Stimulated activated CD8-positive, alpha-beta memory T cell treated with anti-CD3 and anti-CD28 coated beads, Interleukin-7, amount 100 ng/mL, for 24 hours (primary cell): ENCODE data around the gene SLCO2B1.

Experiments used
- DNase-seq: peaks from one replicate; pipeline ENCODE4 v3.0.0-alpha.2; 2020; ENCODE audit warnings: low read depth

SLCO2B1 gene

DNA sequence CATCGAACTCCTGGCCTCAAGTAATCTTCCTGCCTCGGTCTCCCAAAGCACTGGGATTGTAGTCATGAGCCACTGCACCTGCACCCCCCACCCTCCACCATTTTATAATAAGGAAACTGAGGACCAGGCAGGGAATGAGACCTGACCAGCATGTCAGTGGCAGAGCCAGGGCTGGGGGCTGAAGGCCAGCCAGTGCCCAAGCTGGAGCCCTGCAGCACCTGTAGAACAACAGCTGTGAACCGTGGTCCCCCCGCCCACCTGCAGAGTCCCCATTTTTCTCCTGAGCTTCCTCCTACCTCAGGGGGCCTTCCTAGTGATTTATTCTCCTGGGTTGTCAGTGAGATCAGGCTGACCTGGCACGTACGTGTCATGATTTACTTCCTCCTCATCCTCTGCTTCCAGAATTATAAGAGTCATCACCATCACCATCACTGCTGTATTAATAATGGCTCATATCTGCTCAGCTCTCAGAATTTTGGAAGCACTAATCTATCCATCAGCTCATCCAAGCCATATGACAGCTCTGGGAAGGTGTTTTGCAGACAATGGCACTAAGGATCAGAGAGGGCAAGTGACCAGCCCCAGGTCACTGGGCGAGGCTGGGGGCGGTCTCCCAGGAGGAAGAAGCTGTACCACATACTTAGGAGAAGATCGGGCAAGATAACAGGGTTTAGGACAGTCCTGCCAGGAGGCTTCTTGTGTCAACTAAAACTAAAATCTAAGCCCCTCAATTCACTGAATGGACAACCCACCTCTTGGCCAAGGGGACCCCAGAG, 5.5 kb upstream of the SLCO2B1 start:
- no peak for DNase-seq

- DNase-seq, result no peak
Measured at GRCh38 chr11:75145972-75146519, 4.9 kb upstream of the SLCO2B1 start.

- DNase-seq, result no peak
Measured at GRCh38 chr11:75146711-75147110, 4.2 kb upstream of the SLCO2B1 start.

- no peak for DNase-seq
Measured at GRCh38 chr11:75147191-75147874, 3.6 kb upstream of the SLCO2B1 start.

- DNase-seq, result no peak
Measured at GRCh38 chr11:75147875-75148263, 3.0 kb upstream of the SLCO2B1 start.

DNA sequence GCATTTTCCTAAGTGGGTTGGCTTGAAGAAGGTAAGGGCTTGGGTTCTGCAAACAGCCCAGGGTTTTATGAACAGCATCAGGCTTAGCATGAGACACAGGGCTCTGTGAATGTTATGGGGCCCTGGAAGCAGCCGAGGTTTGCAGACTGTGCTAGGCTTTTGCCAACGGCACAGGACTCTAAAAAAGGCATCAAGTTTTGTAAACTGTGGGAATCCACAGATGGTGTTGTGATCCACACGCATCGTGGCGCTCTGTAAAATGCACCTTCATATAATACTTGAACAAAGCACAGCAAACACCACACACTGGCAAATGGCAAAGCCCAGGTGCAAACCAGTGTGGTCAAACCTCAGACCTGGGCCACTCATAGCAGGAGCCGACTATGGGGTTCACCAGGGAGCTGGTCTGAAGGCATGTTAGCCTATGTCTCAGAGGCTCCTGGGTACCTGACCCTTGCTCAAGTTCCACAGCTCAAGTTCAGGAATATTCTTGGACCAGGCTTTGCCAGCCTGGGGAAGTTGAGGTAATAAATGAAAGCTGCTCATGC, 2.4 kb upstream of the SLCO2B1 start:
- DNase-seq, result no peak

DNA sequence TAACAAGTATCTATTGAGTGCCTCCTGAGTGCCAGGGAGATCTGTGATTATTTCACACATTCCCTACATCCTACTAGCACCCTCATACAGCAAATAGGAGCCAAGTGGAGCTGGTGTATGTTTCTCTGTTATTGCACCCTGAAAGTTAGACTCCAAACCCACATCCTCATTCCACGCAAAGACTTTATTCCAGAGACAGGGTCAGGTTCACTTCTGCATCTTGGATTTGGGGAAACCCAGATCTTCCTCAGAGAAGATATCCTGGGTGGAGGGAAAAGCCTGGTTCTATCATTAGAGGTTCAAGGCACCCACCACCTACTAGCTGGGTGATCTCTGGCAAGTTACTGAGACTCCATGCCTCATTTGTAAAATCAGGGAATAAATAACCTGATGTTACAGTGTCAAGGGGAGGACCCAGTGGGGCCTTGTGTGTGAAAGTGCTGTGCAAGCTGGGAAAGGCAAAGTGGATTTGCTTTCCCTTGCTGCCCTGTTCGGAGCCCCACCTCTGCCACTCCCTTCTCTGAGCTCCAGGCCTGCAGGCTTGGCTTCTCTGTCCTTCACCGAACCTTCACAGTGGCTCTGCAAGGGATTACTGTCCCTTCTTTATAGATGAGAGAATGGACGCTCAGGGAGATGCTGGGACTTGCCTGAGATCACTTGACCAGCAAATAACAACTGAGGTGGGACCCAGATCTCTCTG, 991 bp upstream of the SLCO2B1 start:
- no peak for DNase-seq

DNA sequence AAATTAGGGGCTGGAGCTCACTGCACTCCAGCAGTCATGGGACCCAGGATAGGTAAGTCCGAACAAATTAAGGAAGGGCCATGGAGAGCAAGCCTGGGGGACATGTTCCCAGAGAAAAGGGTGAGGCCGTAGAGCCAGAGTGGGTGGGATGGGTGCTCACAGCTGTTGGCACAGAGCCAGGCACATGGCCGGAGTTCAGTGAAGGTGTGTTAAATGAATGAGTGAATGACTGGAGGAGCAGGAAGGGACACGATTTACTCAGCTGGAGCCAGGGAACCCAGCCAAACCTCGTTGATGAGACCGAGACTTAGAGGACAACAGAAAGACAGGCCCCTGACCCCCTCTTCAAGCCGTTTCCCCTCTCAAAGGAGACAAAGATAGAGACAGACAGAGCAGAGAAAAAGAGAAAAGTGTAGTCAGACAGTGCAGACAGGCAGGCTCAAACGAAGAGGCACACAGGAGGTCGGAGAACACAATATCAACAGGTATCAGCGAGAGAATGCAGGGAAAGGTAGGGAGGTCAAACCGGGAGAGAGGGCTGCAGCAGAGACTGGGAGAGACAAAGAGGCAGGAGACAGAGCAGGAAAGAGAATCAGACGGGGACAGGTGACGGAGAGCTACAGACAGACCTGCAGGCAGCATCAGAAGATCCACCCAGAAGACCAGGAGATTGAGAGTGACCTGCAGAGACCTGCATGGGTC, 590 bp downstream of the SLCO2B1 start:
- DNase-seq, result no peak

DNA sequence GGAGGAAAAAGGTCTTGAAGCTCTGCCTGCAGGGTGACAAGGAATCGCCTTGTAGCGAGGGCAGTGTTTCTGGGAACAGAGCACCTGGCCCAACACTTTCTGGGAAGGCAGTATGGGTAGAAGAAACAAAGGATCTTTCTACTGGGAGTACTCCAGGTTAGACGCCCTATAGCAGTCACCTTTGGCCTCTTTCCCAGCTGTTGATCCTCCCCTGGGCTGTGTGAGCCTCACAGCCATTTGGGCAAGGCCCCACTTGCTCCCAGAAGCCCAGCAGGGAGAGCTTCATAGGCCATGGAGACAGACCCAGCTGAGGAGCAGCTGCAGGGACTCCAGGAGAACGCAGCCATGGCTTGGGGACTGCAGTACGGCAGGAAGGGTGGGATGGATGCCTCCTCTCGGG, 1.2 kb downstream of the SLCO2B1 start:
- DNase-seq, result no peak

DNA sequence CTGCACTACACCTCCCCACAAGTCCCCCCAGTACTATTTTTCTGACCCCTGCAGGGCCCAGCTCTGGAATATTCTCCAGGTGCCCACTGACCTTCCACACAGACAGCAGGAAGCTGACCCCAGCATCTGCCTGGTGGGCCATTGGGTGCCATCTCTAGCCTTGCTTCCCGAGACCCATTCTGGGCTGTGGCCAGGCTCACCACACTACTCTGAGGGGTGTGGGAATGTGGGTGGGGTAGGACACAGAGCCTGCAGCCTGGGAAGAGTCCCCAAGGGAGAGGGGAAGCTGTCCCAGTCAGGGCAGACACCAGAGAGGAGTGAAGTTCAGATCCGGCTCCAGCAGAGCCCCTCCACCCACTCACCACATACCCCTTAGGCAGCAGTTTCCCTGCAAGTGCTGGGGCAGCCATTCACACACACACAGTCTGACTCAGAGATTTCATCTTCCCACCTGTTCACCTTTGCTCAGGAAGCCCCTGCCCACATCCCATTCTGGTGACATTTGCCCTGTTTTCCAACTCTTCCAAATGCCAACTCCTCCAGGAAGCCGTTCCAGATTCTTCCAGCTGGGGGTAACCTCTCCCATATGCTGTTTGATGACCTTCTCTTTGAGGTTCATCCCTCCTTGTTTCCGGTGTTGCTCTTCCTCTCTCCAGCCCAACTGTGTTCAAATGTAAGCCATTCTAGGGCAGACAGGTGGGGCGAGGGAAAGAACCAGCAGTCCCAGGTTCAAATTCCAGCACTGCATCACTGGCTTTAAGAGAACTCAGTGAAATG, 1.9 kb downstream of the SLCO2B1 start:
- no peak for DNase-seq

GRCh38 chr11:75154646-75155569, 4.0 kb downstream of the SLCO2B1 start:
- DNase-seq, result no peak

GRCh38 chr11:75155570-75156422, 4.9 kb downstream of the SLCO2B1 start:
- no peak for DNase-seq

GRCh38 chr11:75158241-75158640, 7.3 kb downstream of the SLCO2B1 start:
- DNase-seq, result no peak

GRCh38 chr11:75158696-75159150, 7.8 kb downstream of the SLCO2B1 start:
- DNase-seq, result no peak

DNA sequence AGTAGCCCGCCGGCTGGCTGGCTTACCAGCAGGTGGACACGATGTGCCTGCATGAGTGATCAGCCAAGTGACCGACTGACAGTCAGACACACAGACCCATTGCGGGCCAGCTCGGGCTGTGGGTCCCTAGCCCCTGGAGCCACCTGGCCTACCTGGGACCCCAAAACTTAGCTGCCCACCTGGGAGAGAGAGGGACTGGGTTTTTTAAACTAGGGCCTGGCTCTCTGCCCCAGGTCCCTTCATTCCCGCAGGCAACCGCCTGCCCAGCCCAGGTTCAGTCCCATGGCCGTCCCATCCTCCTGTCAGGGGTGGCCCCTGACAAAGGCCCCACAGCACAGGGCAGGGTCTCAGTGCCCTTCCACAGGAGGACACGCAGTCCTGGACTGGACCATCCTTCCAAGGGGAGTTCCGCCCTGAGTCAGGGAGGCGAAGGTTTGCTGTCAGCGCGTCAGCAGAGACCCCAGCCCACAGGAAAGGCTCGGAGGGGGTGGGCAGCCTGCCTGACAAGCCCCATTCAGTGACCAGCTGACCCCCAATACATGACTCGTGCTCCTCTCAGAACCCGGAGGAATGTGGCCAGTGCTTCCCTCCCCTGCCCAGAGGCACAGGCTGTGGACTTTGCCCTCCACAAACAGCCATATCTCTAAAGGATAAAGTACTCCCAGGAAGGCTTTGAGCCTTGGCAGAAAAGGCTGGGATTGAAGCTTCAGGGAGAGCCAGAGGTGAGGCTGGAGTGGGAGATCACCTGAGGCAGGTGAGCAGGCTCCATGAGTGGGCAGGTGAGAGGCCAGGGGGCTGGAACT, 8.4 kb downstream of the SLCO2B1 start:
- DNase-seq, result no peak

DNA sequence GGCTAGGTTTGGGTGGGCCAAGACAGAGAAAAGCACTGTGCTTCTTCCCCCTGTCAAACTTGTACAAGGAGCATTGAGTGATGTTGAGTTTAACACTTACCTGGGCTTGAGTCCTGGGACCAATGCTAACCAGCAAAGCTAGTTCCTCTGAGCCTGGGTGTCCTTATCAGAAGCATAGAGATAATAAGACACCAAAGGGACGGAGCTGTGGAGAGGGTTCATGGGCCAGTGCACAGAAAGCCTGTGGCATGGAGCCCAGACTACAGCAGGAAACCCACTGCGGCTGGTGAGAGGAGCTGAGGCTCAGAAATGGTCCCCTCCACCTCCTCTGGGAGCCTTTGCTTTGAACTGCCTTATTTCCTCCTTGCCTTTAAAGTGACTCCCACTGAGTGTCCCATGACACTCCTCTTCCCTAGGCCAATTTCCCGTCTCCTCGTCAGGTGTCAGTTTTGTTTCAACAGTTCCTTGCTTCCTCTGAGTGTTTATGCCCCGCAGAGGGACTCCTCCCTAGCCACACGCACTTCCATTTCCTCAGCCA, 9.4 kb downstream of the SLCO2B1 start:
- DNase-seq, result no peak

DNA sequence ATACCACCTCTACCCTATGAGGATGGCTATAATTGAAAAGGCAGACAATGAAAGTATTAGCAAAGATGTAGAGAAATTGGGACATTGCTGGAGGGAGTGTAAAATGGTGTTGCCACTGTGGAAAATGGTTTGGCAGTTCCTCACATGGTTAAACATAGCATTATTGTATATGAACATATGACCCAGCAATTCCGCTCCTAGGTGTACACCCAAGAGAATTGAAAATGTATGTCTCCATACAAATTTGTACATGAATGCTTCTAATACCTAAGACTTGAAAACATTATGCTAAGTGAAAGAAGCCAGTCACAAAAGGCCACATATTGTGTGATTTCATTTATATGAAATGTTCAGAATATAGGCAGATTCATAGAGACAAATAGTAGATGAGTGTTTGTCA, 10.0 kb downstream of the SLCO2B1 start:
- DNase-seq, result no peak
